ENCODE results near the gene MYO10. TPM values are rescaled to one million over a fixed set of nuclear protein-coding genes. Genes with fewer than 3 reads are reported as not detected.

Gene MYO10
- total and polyA plus RNA-seq, 8 donors = 32.6 to 71.5 (median 65.0) TPM

- DNase-seq = no peak
- H3K27ac ChIP-seq = no peak overlapping the region
- no peaks in the 10 kb centered on the region for H3K27me3 ChIP-seq
- no peaks in the 10 kb centered on the region for H3K36me3 ChIP-seq
- no peak for ATAC-seq
- intact Hi-C loops (cut with DNase I) = no loop called here
- TF ChIP-seq, protein P1, sequence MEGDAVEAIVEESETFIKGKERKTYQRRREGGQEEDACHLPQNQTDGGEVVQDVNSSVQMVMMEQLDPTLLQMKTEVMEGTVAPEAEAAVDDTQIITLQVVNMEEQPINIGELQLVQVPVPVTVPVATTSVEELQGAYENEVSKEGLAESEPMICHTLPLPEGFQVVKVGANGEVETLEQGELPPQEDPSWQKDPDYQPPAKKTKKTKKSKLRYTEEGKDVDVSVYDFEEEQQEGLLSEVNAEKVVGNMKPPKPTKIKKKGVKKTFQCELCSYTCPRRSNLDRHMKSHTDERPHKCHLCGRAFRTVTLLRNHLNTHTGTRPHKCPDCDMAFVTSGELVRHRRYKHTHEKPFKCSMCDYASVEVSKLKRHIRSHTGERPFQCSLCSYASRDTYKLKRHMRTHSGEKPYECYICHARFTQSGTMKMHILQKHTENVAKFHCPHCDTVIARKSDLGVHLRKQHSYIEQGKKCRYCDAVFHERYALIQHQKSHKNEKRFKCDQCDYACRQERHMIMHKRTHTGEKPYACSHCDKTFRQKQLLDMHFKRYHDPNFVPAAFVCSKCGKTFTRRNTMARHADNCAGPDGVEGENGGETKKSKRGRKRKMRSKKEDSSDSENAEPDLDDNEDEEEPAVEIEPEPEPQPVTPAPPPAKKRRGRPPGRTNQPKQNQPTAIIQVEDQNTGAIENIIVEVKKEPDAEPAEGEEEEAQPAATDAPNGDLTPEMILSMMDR (IDR thresholded peaks at IDR 0.05) = no peak
- no peaks in the 10 kb centered on the region for H3K9me3 ChIP-seq
- no peaks in the 10 kb centered on the region for H3K4me1 ChIP-seq
- no peak overlapping the region for H3K4me3 ChIP-seq
Measured at GRCh38 chr5:16974981-16975380, 38.9 kb upstream of the MYO10 start.

GRCh38 chr5:16970826-16971225 is 34.7 kb upstream of the MYO10 start:
- intact Hi-C loops (cut with DNase I) = no loop called here

GRCh38 chr5:16970260-16970659 is 34.2 kb upstream of the MYO10 start:
- Histone ChIP-seq H3K9me3 (no peaks in the 10 kb centered on the region), H3K27ac (no peak overlapping the region), H3K4me1 (no peaks in the 10 kb centered on the region), H3K4me3 (no peak overlapping the region), H3K27me3 (no peaks in the 10 kb centered on the region), H3K36me3 (no peaks in the 10 kb centered on the region)
- ATAC-seq (no peak), DNase-seq (no peak)
- intact Hi-C loops (cut with DNase I) = no loop called here
- TF ChIP-seq, protein P1 (IDR thresholded peaks at IDR 0.05) = no peak

More at GRCh38 chr5:16970826-16971225, 34.7 kb upstream of the MYO10 start:
- no peaks in the 10 kb centered on the region for H3K27me3 ChIP-seq
- ATAC-seq (no peak), DNase-seq (no peak)
- H3K4me3 ChIP-seq = no peak overlapping the region
- H3K36me3 ChIP-seq = no peaks in the 10 kb centered on the region
- H3K27ac ChIP-seq = no peak overlapping the region
- H3K4me1 ChIP-seq = no peaks in the 10 kb centered on the region
- H3K9me3 ChIP-seq = no peaks in the 10 kb centered on the region
- TF ChIP-seq, protein P1 (IDR thresholded peaks at IDR 0.05) = no peak

DNA sequence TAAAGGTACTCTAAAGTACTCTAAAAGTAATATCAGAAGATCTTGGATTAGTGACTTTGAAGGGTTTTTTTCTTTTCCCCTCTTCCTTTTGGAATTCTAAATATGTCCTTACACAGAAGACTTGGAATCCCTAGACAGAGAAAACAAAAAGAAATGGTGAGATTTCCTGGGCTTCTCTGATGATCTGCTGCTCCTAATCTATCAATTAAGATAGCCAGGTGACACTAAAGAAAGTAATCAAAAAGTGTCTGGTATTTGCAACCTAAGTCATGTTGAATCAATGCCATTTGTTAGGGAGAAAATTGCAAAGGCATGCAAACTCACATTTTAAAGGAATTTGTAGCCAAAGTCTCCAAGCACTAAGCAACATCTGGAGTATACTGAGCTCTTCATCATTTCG is 29.5 kb upstream of the MYO10 start:
- no peaks in the 10 kb centered on the region for H3K36me3 ChIP-seq
- TF ChIP-seq, protein P1 (IDR thresholded peaks at IDR 0.05) = no peak
- no peaks in the 10 kb centered on the region for H3K27me3 ChIP-seq
- H3K4me1 ChIP-seq = no peaks in the 10 kb centered on the region
- intact Hi-C loops (cut with DNase I) = no loop called here
- no peak for DNase-seq
- no peak for ATAC-seq
- no peaks in the 10 kb centered on the region for H3K9me3 ChIP-seq
- no peak overlapping the region for H3K4me3 ChIP-seq
- no peak overlapping the region for H3K27ac ChIP-seq

DNA sequence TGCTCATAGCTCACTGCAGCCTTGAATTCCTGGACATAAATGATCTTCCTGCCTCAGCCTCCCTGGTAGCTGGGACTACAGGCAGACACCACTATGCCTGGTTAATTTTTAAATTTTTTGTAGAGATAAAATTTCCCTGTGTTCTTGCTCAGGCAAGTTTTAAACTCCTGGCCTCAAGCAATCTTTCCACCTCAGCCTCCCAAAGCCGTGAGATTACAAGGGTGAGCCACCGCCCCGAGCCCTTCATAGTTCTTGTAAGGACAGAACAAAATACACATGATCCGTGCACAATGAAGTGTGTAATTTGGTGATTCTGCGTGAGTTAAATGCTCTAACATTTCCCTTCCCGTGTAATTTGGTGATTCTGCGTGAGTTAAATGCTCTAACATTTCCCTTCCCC is 27.7 kb upstream of the MYO10 start:
- TF ChIP-seq, protein P1 (IDR thresholded peaks at IDR 0.05) = no peak
- H3K27ac ChIP-seq = no peak overlapping the region
- no peaks in the 10 kb centered on the region for H3K4me1 ChIP-seq
- intact Hi-C loops (cut with DNase I) = no loop called here
- no peaks in the 10 kb centered on the region for H3K36me3 ChIP-seq
- DNase-seq (no peak), ATAC-seq (no peak)
- no peaks in the 10 kb centered on the region for H3K27me3 ChIP-seq
- H3K4me3 ChIP-seq = no peak overlapping the region
- H3K9me3 ChIP-seq = no peaks in the 10 kb centered on the region

Measured in left lung (tissue), 10 donors.